Tibial nerve (tissue), 4 donors: ENCODE results near the gene PLA2G4D. TPM values are rescaled to one million over a fixed set of nuclear protein-coding genes. Genes with fewer than 3 reads are reported as not detected.

Experiments
- DNase-seq, 2 donors: peaks; one replicate each; pipeline ENCODE4 v3.0.0-alpha.2; 2019; ENCODE audit warnings: low spot score in 2 of 2
- H3K27ac ChIP-seq, 4 donors: fragments of 200-600 bp; sonication (generic) in 3 of 4; one replicate each; pipeline ENCODE4 v1.5.1; 2017 to 2019; ENCODE audit warnings: mild to moderate bottlenecking in 1 of 4
- H3K27me3 ChIP-seq, 2 donors: fragments of 200-600 bp; sonication (generic) in 1 of 2; one replicate each; pipeline versions ENCODE4 v1.5.1 to v1.6.0; 2017 to 2019
- H3K36me3 ChIP-seq, 3 donors: fragments of 200-600 bp; sonication (generic); one replicate each; pipeline ENCODE4 v1.5.1; 2018 to 2019
- H3K4me1 ChIP-seq, 4 donors: fragments of 200-600 bp; sonication (generic) in 3 of 4; one replicate each; pipeline ENCODE4 v1.5.1; 2017 to 2019
- H3K4me3 ChIP-seq, 4 donors: fragments of 200-600 bp; sonication (generic) in 3 of 4; one replicate each; pipeline ENCODE4 v1.5.1; 2017 to 2019; ENCODE audit warnings: mild to moderate bottlenecking in 1 of 4, moderate library complexity in 1 of 4
- H3K9me3 ChIP-seq, 4 donors: fragments of 200-600 bp; sonication (generic) in 3 of 4; one replicate each; pipeline ENCODE4 v1.5.1; 2017 to 2019
- EP300 ChIP-seq, 2 donors: sonication (generic); formaldehyde crosslinking; IDR thresholded peaks; one replicate each; pipeline ENCODE4 v1.6.1; 2017; ENCODE audit warnings: antibody characterized with exemption in 2 of 2, mild to moderate bottlenecking in 1 of 2
- POLR2A ChIP-seq, 2 donors: fragments of 450-650 bp; IDR thresholded peaks; one replicate each; pipeline ENCODE4 v1.6.1; 2017; ENCODE audit warnings: antibody characterized with exemption in 2 of 2, mild to moderate bottlenecking in 2 of 2, moderate library complexity in 2 of 2
- WGBS, 2 donors: methylation state at CpG; one replicate each; pipeline ENCODE4 v1.1.5; 2018; 5-methylcytosine and 5-hydroxymethylcytosine counted together
- total RNA-seq, 4 donors: library from RNA; depleted of rRNA; stranded (reverse); fragments of >200 nt; gene quantifications; one replicate each; pipeline ENCODE4 v1.1.0, GENCODE V29; 2016
- TF ChIP-seq, protein P1 (sequence below), 5 experiments: fragments of 200-600 bp in 3 of 5; fragments of 450-650 bp in 2 of 5; sonication (generic) in 3 of 5; IDR thresholded peaks; one replicate each; pipeline ENCODE4 v1.5.1; 2016 to 2019; ENCODE audit warnings: antibody characterized with exemption in 5 of 5, mild to moderate bottlenecking in 3 of 5, moderate library complexity in 2 of 5

The PLA2G4D gene
- total RNA-seq, 4 donors from 2014 or later = not detected

DNA sequence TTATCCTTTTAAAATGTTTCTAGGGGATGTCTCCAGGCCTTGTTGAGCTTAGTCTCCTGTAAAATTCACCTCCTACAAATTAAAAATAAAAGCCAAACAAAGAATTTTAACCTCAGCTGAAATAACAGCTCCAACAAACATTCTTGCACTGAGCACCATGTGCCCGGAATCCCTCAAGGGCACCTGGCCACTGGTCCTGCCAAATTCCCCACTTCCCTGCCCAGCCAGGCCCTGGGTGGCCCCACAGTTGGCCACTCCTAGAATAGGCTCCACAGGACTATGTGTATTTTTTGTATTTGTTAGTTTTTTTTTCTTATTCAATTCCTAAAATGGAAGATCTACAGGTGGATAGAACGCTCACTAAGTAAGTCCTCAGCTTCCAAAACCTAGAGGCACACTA, 40.4 kb downstream of the PLA2G4D start:
- Histone ChIP-seq H3K9me3 (no peaks in the 10 kb centered on the region), H3K4me3 (no peak overlapping the region), H3K27me3 (peaks cover 0 to 12% of the 10 kb centered on the region in 2 donors), H3K4me1 (peaks cover 0 to 9% (median 3%) of the 10 kb centered on the region in 4 donors), H3K27ac (no peak overlapping the region), H3K36me3 (no peaks in the 10 kb centered on the region)
- DNase-seq = no peak
- 80 to 89% methylated on average over 2 of the region's 2 CpGs for WGBS, 2 donors
- no peak for TF ChIP-seq EP300 (IDR thresholded peaks at IDR 0.05)
- TF ChIP-seq POLR2A (IDR thresholded peaks at IDR 0.05) = no peak
- TF ChIP-seq, protein P1, sequence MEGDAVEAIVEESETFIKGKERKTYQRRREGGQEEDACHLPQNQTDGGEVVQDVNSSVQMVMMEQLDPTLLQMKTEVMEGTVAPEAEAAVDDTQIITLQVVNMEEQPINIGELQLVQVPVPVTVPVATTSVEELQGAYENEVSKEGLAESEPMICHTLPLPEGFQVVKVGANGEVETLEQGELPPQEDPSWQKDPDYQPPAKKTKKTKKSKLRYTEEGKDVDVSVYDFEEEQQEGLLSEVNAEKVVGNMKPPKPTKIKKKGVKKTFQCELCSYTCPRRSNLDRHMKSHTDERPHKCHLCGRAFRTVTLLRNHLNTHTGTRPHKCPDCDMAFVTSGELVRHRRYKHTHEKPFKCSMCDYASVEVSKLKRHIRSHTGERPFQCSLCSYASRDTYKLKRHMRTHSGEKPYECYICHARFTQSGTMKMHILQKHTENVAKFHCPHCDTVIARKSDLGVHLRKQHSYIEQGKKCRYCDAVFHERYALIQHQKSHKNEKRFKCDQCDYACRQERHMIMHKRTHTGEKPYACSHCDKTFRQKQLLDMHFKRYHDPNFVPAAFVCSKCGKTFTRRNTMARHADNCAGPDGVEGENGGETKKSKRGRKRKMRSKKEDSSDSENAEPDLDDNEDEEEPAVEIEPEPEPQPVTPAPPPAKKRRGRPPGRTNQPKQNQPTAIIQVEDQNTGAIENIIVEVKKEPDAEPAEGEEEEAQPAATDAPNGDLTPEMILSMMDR (IDR thresholded peaks at IDR 0.05) = no peak

DNA sequence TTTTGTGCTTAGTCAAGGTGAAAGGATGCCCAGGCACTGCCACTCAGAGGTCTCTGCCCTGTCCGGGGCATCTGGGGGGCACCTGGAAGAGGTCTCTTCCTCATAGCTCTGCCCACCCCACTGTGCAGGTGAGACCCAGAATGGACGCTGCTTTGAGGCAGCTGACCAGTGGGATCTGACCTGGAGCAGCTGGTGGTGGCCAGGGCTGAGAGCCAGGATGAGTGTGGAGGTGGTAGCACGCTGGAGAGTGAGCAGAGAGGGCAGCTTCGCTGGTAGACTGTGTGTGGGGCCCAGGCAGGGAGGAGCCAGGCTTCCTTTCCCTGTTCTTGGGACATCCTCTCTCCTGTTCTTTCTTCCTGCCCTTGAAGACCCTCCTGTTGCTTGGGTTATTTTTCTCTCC, 41.4 kb downstream of the PLA2G4D start:
- peaks cover 0 to 12% of the 10 kb centered on the region in 2 donors for H3K27me3 ChIP-seq
- DNase-seq = no peak
- TF ChIP-seq, protein P1 (IDR thresholded peaks at IDR 0.05) = no peak
- TF ChIP-seq POLR2A (IDR thresholded peaks at IDR 0.05) (no peak), EP300 (IDR thresholded peaks at IDR 0.05) (no peak)
- H3K36me3 ChIP-seq = no peaks in the 10 kb centered on the region
- H3K4me1 ChIP-seq = peaks cover 0 to 9% (median 3%) of the 10 kb centered on the region in 4 donors
- H3K9me3 ChIP-seq = no peaks in the 10 kb centered on the region
- WGBS, 2 donors = 61 to 70% methylated on average over 4 of the region's 4 CpGs
- no peak overlapping the region for H3K27ac ChIP-seq
- no peak overlapping the region for H3K4me3 ChIP-seq

DNA sequence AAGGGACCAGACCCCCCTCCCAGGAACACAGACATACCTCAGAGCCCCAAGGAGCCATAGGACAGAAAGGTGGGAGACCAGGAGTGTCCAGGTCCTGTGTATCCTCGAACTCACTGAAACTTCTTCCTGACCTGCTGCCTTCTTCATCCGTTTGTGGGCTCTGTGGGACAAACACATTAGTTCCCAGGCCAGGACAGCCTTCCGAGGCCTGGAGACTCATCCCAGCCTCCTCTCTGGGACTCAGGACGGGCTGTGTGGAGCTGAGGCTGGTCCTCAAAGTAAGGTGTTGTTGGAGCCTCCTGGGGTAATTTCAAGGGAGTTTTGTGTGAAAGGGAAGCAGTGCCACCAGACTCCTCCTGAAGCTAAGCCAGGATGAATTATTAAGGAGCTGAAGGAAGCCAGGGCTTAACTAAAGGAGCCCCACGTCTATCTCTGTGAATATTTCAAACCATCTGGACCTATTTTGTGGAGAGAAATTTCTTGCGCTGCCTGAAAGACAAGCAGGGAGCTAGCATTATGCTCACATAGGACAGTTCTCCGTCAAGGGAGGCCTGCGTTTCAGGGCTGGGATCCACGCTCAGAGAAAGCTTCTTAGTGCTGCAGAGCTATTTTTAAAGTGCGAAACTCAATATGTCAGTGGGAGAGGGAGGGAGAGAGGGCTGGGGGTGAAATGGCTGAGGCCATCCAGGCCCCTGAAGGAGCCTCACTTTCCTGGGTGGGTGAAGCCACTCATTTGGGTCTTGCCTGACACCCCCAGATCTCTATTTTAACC, 43.7 kb downstream of the PLA2G4D start:
- H3K36me3 ChIP-seq = no peaks in the 10 kb centered on the region
- no peak for DNase-seq
- H3K27me3 ChIP-seq = no peaks in the 10 kb centered on the region
- 71 to 81% methylated on average over 10 of the region's 10 CpGs for WGBS, 2 donors
- no peak overlapping the region for H3K4me3 ChIP-seq
- no peaks in the 10 kb centered on the region for H3K4me1 ChIP-seq
- TF ChIP-seq EP300 (IDR thresholded peaks at IDR 0.05) (no peak), POLR2A (IDR thresholded peaks at IDR 0.05) (no peak)
- TF ChIP-seq, protein P1 (IDR thresholded peaks at IDR 0.05) = no peak
- H3K9me3 ChIP-seq = no peaks in the 10 kb centered on the region
- no peak overlapping the region for H3K27ac ChIP-seq

DNA sequence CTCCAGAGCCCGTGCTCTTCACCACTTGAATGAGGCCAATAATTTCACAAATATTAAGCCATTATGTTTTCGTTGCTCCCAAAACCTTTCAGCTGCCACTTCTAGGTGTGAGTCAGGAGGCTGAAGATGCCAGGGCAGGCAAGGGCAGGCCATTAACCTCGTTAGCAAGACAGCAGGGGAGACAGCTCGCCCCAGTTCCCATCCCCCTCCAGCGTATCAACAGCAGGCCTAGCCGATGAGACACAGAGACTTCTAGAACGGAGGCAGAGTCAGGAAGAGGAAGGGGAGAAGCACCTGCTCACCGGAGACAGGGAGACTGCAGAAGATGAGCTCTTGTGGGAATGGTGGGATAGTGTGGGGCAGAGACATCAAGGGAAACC, 45.6 kb downstream of the PLA2G4D start:
- no peaks in the 10 kb centered on the region for H3K27me3 ChIP-seq
- H3K4me3 ChIP-seq = no peak overlapping the region
- no peak for TF ChIP-seq POLR2A (IDR thresholded peaks at IDR 0.05)
- TF ChIP-seq, protein P1 (IDR thresholded peaks at IDR 0.05) = no peak
- H3K36me3 ChIP-seq = no peaks in the 10 kb centered on the region
- no peak for DNase-seq
- no peak overlapping the region for H3K27ac ChIP-seq
- no peaks in the 10 kb centered on the region for H3K9me3 ChIP-seq
- no peaks in the 10 kb centered on the region for H3K4me1 ChIP-seq
- 71 to 80% methylated on average over 8 of the region's 8 CpGs for WGBS, 2 donors

DNA sequence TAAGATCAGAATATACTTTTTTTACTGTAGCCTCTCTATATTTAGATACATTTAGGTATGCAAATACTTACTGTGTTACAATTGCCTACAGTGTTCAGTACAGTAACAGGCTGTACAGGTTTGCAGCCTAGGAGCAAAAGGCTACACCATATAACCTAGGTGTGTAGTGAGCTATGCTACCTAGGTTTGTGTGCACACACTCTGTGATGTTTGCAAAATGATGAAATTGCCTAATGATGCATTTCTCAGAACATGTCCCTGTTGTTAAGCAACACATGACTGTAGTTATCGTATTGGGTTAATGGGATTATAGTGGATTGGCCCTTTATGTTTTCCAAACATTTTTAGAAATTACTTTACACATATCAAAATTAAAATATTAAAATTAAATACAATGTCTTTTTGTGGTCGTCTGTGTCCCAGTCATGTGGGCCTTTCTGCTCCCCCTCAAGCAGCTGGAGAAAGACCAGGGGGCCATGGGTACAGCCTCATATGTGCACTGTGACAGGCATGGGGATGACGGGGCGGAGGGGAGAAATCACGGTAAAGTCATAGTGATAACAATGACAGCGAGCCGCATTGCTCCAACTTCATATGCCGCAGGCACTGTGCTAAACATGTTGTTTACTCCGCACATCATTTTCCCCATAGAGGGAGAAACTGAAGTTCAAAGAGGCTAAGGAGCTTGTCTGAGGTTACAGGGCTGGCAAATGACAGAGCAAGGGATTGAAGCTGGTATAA, 46.1 kb downstream of the PLA2G4D start:
- Histone ChIP-seq H3K27me3 (no peaks in the 10 kb centered on the region), H3K9me3 (no peaks in the 10 kb centered on the region), H3K36me3 (no peaks in the 10 kb centered on the region), H3K27ac (no peak overlapping the region), H3K4me3 (no peak overlapping the region), H3K4me1 (no peaks in the 10 kb centered on the region)
- TF ChIP-seq POLR2A (IDR thresholded peaks at IDR 0.05) (no peak), EP300 (IDR thresholded peaks at IDR 0.05) (no peak)
- TF ChIP-seq, protein P1 (IDR thresholded peaks at IDR 0.05) = no peak
- 89 to 91% methylated on average over 9 of the region's 9 CpGs for WGBS, 2 donors
- no peak for DNase-seq
